ENCODE measurements around the gene SLC7A14.

- TF ChIP-seq ZFP91 (CRISPR knock-in tag; IDR thresholded peaks at IDR 0.05; ENCODE audit: borderline replicate concordance) (no peak), SATB2 (CRISPR knock-in tag; IDR thresholded peaks at IDR 0.05) (no peak), ELF4 (CRISPR knock-in tag; IDR thresholded peaks at IDR 0.05; ENCODE audit: borderline replicate concordance) (no peak), RNF219 (CRISPR knock-in tag; IDR thresholded peaks at IDR 0.05) (no peak), MEF2D (CRISPR knock-in tag; IDR thresholded peaks at IDR 0.05) (no peak), ZNF121 (CRISPR knock-in tag; IDR thresholded peaks at IDR 0.05) (no peak)
These were observed 35.4 kb upstream of the SLC7A14 start for GRCh38 chr3:170621256-170621655.
